Neural cell (in vitro differentiated cells): ENCODE results near the gene ZNF680.

ENCODE experiments used
- CTCF ChIP-seq: fragments of 450-650 bp; IDR thresholded peaks from 2 replicates; pipeline ENCODE4 v1.5.1; 2014; ENCODE audit warnings: antibody characterized with exemption, mild to moderate bottlenecking, moderate library complexity; ENCODE audit not compliant: poor library complexity, severe bottlenecking
- EP300 ChIP-seq: fragments of 450-650 bp; conservative IDR thresholded peaks from 2 replicates; pipeline ENCODE4 v1.6.1; 2014; ENCODE audit warnings: antibody characterized with exemption, mild to moderate bottlenecking, moderate library complexity; ENCODE audit not compliant: poor library complexity, severe bottlenecking
- EZH2 ChIP-seq: fragments of 200-600, 300-800 bp; shearing (Covaris generic), sonication (generic); IDR thresholded peaks from 2 replicates; pipeline ENCODE4 v1.6.1; 2014; ENCODE audit warnings: antibody characterized with exemption, low read length, borderline replicate concordance, mild to moderate bottlenecking; ENCODE audit not compliant: insufficient read depth, poor library complexity, severe bottlenecking
- MXI1 ChIP-seq: fragments of 450-650 bp; conservative IDR thresholded peaks from 2 replicates; pipeline ENCODE4 v1.6.1; 2014; ENCODE audit warnings: antibody characterized with exemption, mild to moderate bottlenecking; ENCODE audit not compliant: poor library complexity, severe bottlenecking
- POLR2AphosphoS5 ChIP-seq: IDR thresholded peaks from 2 replicates; pipeline ENCODE4 v1.6.1; 2012
- RAD21 ChIP-seq: fragments of 450-650 bp; conservative IDR thresholded peaks from 2 replicates; pipeline ENCODE4 v1.6.1; 2014; ENCODE audit warnings: antibody characterized with exemption, mild to moderate bottlenecking, moderate library complexity

- TF ChIP-seq EP300, result no peak
- no peak for TF ChIP-seq MXI1
- no peak for TF ChIP-seq CTCF
- TF ChIP-seq POLR2AphosphoS5, result no peak
- TF ChIP-seq RAD21, result no peak
- TF ChIP-seq EZH2, result no peak
Measured at GRCh38 chr7:64603271-64603670, 40.4 kb upstream of the ZNF680 start.
